GM12878 (cell line): Measurements from ENCODE around the gene PPP1R1A. TPM values are rescaled to one million over a fixed set of nuclear protein-coding genes. Genes with fewer than 3 reads are reported as not detected.

Experiments used
- ATAC-seq: fragments of 200-7000 bp; cut with Tn5 transposase; 3 replicates; pipeline ENCODE4 v1.9.1; 2020; ENCODE audit warnings: mild to moderate bottlenecking, moderate library complexity
- BruUV-seq: library from RNA; stranded (reverse); fragments of 400-500 nt; replicated peaks from 2 replicates; lab custom pipeline; 2021; lab: Mats Ljungman, UMichigan
- CTCF ChIA-PET: fragments of 300-600 bp; sonication (Branson Sonifier 250); formaldehyde crosslinking; extraction: SDS; loops from one replicate; lab custom pipeline; 2021; ENCODE audit warnings: inconsistent platforms; lab: Yijun Ruan, JAX
- POLR2A ChIA-PET: fragments of 350-600 bp; formaldehyde crosslinking; extraction: SDS; loops from one replicate; lab custom pipeline; 2021; ENCODE audit warnings: inconsistent platforms; lab: Charles Lee
- RAD21 ChIA-PET: fragments of 300-600 bp; sonication (Branson Sonifier 250); formaldehyde crosslinking; loops from one replicate; lab custom pipeline; 2023; ENCODE audit warnings: antibody characterized with exemption; ENCODE audit not compliant: unreplicated experiment; lab: Charles Lee
- SMC1A ChIA-PET: fragments of 300-600 bp; sonication (Branson Sonifier 250); formaldehyde crosslinking; loops from one replicate; lab custom pipeline; 2023; ENCODE audit not compliant: unreplicated experiment, uncharacterized antibody; lab: Charles Lee
- DNase-seq: peaks from one replicate; pipeline ENCODE4 v3.0.0-alpha.2; 2011; ENCODE audit warnings: low read depth, low spot score
- FAIRE-seq: peaks from 3 replicates; lab custom pipeline; 2011; peaks lifted over from hg19 to GRCh38; lab: Jason Lieb, UNC
- H2AFZ ChIP-seq: 2 replicates; pipeline ENCODE4 v1.6.0; 2011; ENCODE audit warnings: low read depth, low read length, control low read depth; ENCODE audit not compliant: control insufficient read depth
- H3K27ac ChIP-seq: 2 replicates; pipeline ENCODE4 v1.5.1; 2011; ENCODE audit warnings: control low read depth; ENCODE audit not compliant: control insufficient read depth, insufficient read depth
- H3K27me3 ChIP-seq, 2 experiments: replicated peaks in 1 of 2; 2 replicates each; pipeline versions ENCODE4 v1.6.0 to v1.6.1; 2011; ENCODE audit warnings: low read length in 1 of 2; ENCODE audit not compliant: control insufficient read depth in 2 of 2, insufficient read depth in 2 of 2
- H3K36me3 ChIP-seq, 2 experiments: 2 replicates each; pipeline ENCODE4 v1.5.1; 2011; ENCODE audit warnings: low read length in 1 of 2; ENCODE audit not compliant: control insufficient read depth in 2 of 2, insufficient read depth in 2 of 2
- H3K4me1 ChIP-seq: 2 replicates; pipeline ENCODE4 v1.6.1; 2011; ENCODE audit warnings: mild to moderate bottlenecking, low read length, moderate library complexity, mixed read lengths; ENCODE audit not compliant: control insufficient read depth, insufficient read depth
- H3K4me2 ChIP-seq: 2 replicates; pipeline ENCODE4 v1.6.0; 2011; ENCODE audit warnings: control low read depth; ENCODE audit not compliant: control insufficient read depth, insufficient read depth
- H3K4me3 ChIP-seq: fragments of 200-600 bp; sonication (generic); 2 replicates; pipeline ENCODE4 v1.5.1; 2016
- H3K79me2 ChIP-seq: 2 replicates; pipeline ENCODE4 v1.6.0; 2011; ENCODE audit warnings: low read length; ENCODE audit not compliant: control insufficient read depth, insufficient read depth
- H3K9ac ChIP-seq: 2 replicates; pipeline ENCODE4 v1.8.0; 2011; ENCODE audit warnings: low read length, control low read depth, mixed read lengths; ENCODE audit not compliant: control insufficient read depth, insufficient read depth
- H3K9me3 ChIP-seq: replicated peaks from 3 replicates; pipeline ENCODE4 v1.5.1; 2011; ENCODE audit warnings: mild to moderate bottlenecking, low read length; ENCODE audit not compliant: control insufficient read depth, insufficient read depth
- H4K20me1 ChIP-seq: 2 replicates; pipeline ENCODE4 v1.6.0; 2011; ENCODE audit not compliant: control insufficient read depth, insufficient read depth
- ASH2L ChIP-seq: fragments of 300-600, 200-600 bp; sonication (generic); IDR thresholded peaks from 2 replicates; pipeline ENCODE4 v1.6.1; 2017; ENCODE audit warnings: low read depth, mild to moderate bottlenecking, borderline replicate concordance
- CBX3 ChIP-seq: fragments of 200-600 bp; sonication (generic); IDR thresholded peaks from 2 replicates; pipeline ENCODE4 v1.6.1; 2016; ENCODE audit warnings: low read depth, borderline replicate concordance
- EZH2 ChIP-seq: IDR thresholded peaks from 2 replicates; pipeline ENCODE4 v1.6.1; 2012; ENCODE audit warnings: low read depth, mild to moderate bottlenecking, control low read depth, inconsistent platforms, low read length, borderline replicate concordance; ENCODE audit not compliant: control insufficient read depth
- FOS ChIP-seq: IDR thresholded peaks from 3 replicates; pipeline ENCODE4 v1.6.1; 2011; ENCODE audit warnings: borderline replicate concordance; ENCODE audit not compliant: insufficient read length; ENCODE audit errors: extremely low read depth
- LARP7 ChIP-seq: fragments of 450-650 bp; IDR thresholded peaks from 2 replicates; pipeline ENCODE4 v1.6.1; 2017; ENCODE audit warnings: mild to moderate bottlenecking
- PML ChIP-seq: IDR thresholded peaks from 2 replicates; pipeline ENCODE4 v1.6.1; 2012; ENCODE audit warnings: low read length, inconsistent platforms
- SP1 ChIP-seq: IDR thresholded peaks from one replicate; pipeline ENCODE4 v1.6.1; 2011; ENCODE audit warnings: low read depth, low read length
- SUZ12 ChIP-seq: fragments of 200-600 bp; sonication (generic); IDR thresholded peaks from one replicate; pipeline ENCODE4 v1.6.1; 2018; ENCODE audit warnings: antibody characterized with exemption, mild to moderate bottlenecking; ENCODE audit not compliant: unreplicated experiment
- TCF7 ChIP-seq: IDR thresholded peaks from 2 replicates; pipeline ENCODE4 v1.6.1; 2014; ENCODE audit warnings: antibody characterized with exemption, borderline replicate concordance
- WRNIP1 ChIP-seq: IDR thresholded peaks from 2 replicates; pipeline ENCODE4 v1.6.1; 2011; ENCODE audit warnings: low read depth, low read length, improper control_type of control experiment, borderline replicate concordance
- ZZZ3 ChIP-seq: IDR thresholded peaks from 2 replicates; pipeline ENCODE4 v1.6.1; 2011; ENCODE audit warnings: low read depth; ENCODE audit not compliant: control insufficient read depth, insufficient read length
- WGBS: methylation state at CpG from one replicate; pipeline ENCODE4 v1.1.6; 2016; ENCODE audit warnings: low lambda C conversion rate; ENCODE audit not compliant: insufficient replicate concordance, insufficient coverage; ENCODE audit errors: missing lambda C conversion rate; 5-methylcytosine and 5-hydroxymethylcytosine counted together
- in situ Hi-C: fragments of 300-500 bp; cut with MboI; formaldehyde crosslinking; loops from 9 replicates; pipeline ENCODE4 v1.14.3; 2018; ENCODE audit warnings: mixed read lengths
- intact Hi-C: fragments of 100-400 bp; cut with micrococcal nuclease; formaldehyde crosslinking; loops from one replicate; pipeline ENCODE4 v1.14.2; 2022; ENCODE audit not compliant: unreplicated experiment
- polyA plus RNA-seq, 11 experiments: library from polyadenylated mRNA; depleted of rRNA in 4 of 11; unstranded in 6 of 11; stranded (reverse) in 5 of 11; fragments of >200 nt; fragmentation: Nextera tagmentation in 4 of 11; fragmentation: Illumina TruSeq in 1 of 11; extraction: Ambion mirVana in 4 of 11; extraction: Trizol in 1 of 11; gene quantifications; 1 replicate in 1 of 11; 2 replicates in 10 of 11; pipeline versions ENCODE4 v1.2.1 to v1.2.3, GENCODE V29; 2011 to 2016; ENCODE audit warnings: inconsistent platforms in 2 of 11, missing spikeins in 2 of 11, low read depth in 1 of 11
- total RNA-seq, 4 experiments: library from RNA; depleted of rRNA in 3 of 4; stranded (reverse); fragments of >200 nt in 3 of 4; fragmentation: Illumina TruSeq in 1 of 4; extraction: Trizol in 1 of 4; gene quantifications; 2 replicates each; pipeline versions ENCODE4 v1.2.1 to v1.2.3, GENCODE V29; 2013 to 2021
- TF ChIP-seq, protein P1 (sequence below): fragments of 450-650 bp; IDR thresholded peaks from 2 replicates; pipeline ENCODE4 v1.6.1; 2016; ENCODE audit warnings: mild to moderate bottlenecking, moderate library complexity, borderline replicate concordance
- TF ChIP-seq, protein P2 (sequence below): fragments of 450-650 bp; IDR thresholded peaks from 2 replicates; pipeline ENCODE4 v1.6.1; 2016; ENCODE audit warnings: mild to moderate bottlenecking
- TF ChIP-seq, protein P3 (sequence below): fragments of 450-650 bp; IDR thresholded peaks from 2 replicates; pipeline ENCODE4 v1.6.1; 2017; ENCODE audit warnings: mild to moderate bottlenecking, low read depth, inconsistent platforms; ENCODE audit not compliant: poor library complexity, severe bottlenecking

PPP1R1A gene
- total and polyA plus RNA-seq, 10 of the 15 experiments (the other 5 are each of a cell fraction or from before 2014, with no cell fraction given) = 0.03 to 0.08 (median 0.07) TPM; not detected in 7

DNA sequence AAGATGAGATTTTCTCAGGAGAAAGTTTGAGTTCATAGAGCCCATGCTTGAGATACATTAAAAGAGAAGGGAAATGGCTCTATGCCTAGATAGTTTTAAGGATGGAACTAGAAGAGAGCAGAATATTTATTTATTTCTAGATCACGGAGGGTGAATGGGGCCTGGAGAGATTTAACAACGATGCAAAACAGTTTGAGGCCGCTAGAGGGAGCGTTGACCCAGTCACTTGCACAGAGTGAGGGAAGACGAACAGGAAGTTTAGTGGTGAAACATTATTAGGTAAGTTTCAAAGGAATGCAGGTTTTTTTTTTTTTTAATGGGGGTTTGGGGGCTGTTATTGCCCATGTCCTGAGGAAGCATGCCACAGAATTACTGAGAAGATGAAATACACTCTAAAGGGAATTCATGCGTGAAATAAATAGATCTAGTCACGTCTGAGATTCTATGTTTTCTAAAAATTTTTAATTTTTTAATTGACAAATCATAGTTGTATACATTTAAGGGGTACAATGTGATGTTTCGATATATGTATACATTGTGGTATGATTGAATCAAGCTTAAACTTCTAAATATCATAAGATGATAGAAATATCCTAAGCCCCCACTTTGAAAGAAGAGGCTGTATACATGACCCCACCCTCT lies 14.8 kb upstream of the PPP1R1A start (continued):
- TF ChIP-seq WRNIP1 (no peak), FOS (no peak)
- TF ChIP-seq, protein P1, sequence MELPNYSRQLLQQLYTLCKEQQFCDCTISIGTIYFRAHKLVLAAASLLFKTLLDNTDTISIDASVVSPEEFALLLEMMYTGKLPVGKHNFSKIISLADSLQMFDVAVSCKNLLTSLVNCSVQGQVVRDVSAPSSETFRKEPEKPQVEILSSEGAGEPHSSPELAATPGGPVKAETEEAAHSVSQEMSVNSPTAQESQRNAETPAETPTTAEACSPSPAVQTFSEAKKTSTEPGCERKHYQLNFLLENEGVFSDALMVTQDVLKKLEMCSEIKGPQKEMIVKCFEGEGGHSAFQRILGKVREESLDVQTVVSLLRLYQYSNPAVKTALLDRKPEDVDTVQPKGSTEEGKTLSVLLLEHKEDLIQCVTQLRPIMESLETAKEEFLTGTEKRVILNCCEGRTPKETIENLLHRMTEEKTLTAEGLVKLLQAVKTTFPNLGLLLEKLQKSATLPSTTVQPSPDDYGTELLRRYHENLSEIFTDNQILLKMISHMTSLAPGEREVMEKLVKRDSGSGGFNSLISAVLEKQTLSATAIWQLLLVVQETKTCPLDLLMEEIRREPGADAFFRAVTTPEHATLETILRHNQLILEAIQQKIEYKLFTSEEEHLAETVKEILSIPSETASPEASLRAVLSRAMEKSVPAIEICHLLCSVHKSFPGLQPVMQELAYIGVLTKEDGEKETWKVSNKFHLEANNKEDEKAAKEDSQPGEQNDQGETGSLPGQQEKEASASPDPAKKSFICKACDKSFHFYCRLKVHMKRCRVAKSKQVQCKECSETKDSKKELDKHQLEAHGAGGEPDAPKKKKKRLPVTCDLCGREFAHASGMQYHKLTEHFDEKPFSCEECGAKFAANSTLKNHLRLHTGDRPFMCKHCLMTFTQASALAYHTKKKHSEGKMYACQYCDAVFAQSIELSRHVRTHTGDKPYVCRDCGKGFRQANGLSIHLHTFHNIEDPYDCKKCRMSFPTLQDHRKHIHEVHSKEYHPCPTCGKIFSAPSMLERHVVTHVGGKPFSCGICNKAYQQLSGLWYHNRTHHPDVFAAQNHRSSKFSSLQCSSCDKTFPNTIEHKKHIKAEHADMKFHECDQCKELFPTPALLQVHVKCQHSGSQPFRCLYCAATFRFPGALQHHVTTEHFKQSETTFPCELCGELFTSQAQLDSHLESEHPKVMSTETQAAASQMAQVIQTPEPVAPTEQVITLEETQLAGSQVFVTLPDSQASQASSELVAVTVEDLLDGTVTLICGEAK = no peak
- TF ChIP-seq, all 136 proteins: peak for 6

DNA sequence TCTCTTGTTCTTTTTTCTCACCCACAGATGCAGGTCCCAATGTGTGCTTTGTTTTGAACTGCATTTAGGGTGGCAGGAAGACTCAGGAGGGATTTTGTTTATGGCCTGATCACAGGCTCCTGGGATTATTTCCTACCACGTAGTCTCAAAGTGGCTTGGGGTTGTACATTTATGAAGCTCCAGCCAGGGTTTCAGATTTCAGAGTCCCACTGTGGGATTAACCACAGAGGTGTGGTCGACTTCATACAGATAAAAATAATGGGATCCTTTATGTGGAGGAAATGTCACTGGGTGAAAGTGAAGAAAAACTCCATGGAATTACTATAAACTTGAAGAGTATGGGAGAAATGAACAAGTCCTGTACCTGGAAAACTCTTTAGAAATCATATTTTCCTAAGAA lies 14.2 kb upstream of the PPP1R1A start:
- POLR2A ChIA-PET = no interaction called here
- no peak for FAIRE-seq

More for the DNA sequence above, 14.2 kb upstream of the PPP1R1A start:
- DNase-seq (no peak), ATAC-seq (no peak)
- 47% methylated on average over 2 of the region's 2 CpGs for WGBS
- Histone ChIP-seq H4K20me1 (no peaks in the 10 kb centered on the region), H3K79me2 (no peaks in the 10 kb centered on the region), H2AFZ (no peak overlapping the region), H3K9ac (no peak overlapping the region), H3K27ac (no peak overlapping the region), H3K27me3 (no peaks in the 10 kb centered on the region; a peak in 1 of 4 replicates), H3K36me3 (no peaks in the 10 kb centered on the region), H3K4me1 (no peaks in the 10 kb centered on the region), H3K9me3 (no peaks in the 10 kb centered on the region), H3K4me3 (no peak overlapping the region), H3K4me2 (no peak overlapping the region)
- no TSS peak for BruUV-seq
- ChIA-PET SMC1A (no interaction called here), RAD21 (no interaction called here), CTCF (interaction anchor here (0.6 to 6.3 kb wide), 8 partner anchors 9 to 147 kb away, joined by 3 to 45 read pairs (median 4); no protein-coding TSS in a partner anchor)
- TF ChIP-seq ZZZ3 (no peak), ASH2L (no peak), SP1 (no peak), SUZ12 (no peak), PML (no peak), TCF7 (no peak), LARP7 (no peak), CBX3 (no peak), EZH2 (no peak)
- TF ChIP-seq, protein P2, sequence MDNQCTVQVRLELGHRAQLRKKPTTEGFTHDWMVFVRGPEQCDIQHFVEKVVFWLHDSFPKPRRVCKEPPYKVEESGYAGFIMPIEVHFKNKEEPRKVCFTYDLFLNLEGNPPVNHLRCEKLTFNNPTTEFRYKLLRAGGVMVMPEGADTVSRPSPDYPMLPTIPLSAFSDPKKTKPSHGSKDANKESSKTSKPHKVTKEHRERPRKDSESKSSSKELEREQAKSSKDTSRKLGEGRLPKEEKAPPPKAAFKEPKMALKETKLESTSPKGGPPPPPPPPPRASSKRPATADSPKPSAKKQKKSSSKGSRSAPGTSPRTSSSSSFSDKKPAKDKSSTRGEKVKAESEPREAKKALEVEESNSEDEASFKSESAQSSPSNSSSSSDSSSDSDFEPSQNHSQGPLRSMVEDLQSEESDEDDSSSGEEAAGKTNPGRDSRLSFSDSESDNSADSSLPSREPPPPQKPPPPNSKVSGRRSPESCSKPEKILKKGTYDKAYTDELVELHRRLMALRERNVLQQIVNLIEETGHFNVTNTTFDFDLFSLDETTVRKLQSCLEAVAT = no peak
- TF ChIP-seq, protein P3, sequence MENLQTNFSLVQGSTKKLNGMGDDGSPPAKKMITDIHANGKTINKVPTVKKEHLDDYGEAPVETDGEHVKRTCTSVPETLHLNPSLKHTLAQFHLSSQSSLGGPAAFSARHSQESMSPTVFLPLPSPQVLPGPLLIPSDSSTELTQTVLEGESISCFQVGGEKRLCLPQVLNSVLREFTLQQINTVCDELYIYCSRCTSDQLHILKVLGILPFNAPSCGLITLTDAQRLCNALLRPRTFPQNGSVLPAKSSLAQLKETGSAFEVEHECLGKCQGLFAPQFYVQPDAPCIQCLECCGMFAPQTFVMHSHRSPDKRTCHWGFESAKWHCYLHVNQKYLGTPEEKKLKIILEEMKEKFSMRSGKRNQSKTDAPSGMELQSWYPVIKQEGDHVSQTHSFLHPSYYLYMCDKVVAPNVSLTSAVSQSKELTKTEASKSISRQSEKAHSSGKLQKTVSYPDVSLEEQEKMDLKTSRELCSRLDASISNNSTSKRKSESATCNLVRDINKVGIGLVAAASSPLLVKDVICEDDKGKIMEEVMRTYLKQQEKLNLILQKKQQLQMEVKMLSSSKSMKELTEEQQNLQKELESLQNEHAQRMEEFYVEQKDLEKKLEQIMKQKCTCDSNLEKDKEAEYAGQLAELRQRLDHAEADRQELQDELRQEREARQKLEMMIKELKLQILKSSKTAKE = no peak
- intact Hi-C loops (loop anchor here (2.0 to 5.0 kb wide), 2 partner anchors 355 to 470 kb away; no protein-coding TSS in a partner anchor), in situ Hi-C loops (no loop called here)
